Measurements from ENCODE around the gene SLC25A43.
"Not testable (repeated sequence)": the region's sequence is repeated elsewhere in the genome, so short reads cannot be mapped to it uniquely, and the experiment has no call there.

SLC25A43 gene

DNA sequence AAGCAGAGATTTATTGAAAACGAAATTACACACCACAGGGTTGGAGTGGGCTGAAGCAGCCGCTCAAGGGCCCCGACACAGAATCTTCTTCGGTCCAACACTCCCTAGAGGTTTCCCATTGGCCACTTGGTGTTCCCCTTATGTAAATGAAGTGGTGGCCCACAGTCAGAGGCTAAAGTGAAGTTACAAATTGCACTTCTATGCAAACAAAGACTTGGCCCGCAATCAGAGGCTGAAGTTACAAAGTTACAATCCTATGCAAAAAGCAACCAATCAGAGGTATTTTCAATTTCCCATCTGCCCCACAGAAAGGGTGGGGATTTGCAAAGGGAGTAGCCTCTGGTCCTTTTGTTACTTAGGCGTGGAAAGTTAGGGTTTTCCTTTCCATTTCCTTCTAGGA is 35.7 kb upstream of the SLC25A43 start:
- ChIA-PET POLR2A (no interaction called here), CTCF (no interaction called here)
- Histone ChIP-seq H3K9me3 (ENCODE audit: control insufficient read depth, insufficient read depth, low read depth, low read length) (no peaks in the 10 kb centered on the region), H3K27ac (ENCODE audit: extremely low read depth, low read depth, low read length) (no peak overlapping the region), H3K4me3 (ENCODE audit: low read depth, low read length) (no peak overlapping the region), H3K36me3 (ENCODE audit: control insufficient read depth in 2 of 2, insufficient read depth in 1 of 2, low read length in 2 of 2) (no peaks in the 10 kb centered on the region), H3K4me1 (ENCODE audit: control insufficient read depth, insufficient read depth, low read length) (no peaks in the 10 kb centered on the region)
- TF ChIP-seq ELK4 (IDR thresholded peaks at IDR 0.05; ENCODE audit: borderline replicate concordance, low read depth, low read length) (no peak), ZNF585B (tag by site-specific recombination; IDR thresholded peaks at IDR 0.05) (no peak)

GRCh38 chrX:119371861-119372260 is 27.3 kb upstream of the SLC25A43 start:
- H3K36me3 ChIP-seq (ENCODE audit: control insufficient read depth in 2 of 2, insufficient read depth in 1 of 2, low read length in 2 of 2); H3K4me1 ChIP-seq (ENCODE audit: control insufficient read depth, insufficient read depth, low read length); H3K4me3 ChIP-seq (ENCODE audit: low read depth, low read length); CTCF ChIA-PET; H3K9me3 ChIP-seq (ENCODE audit: control insufficient read depth, insufficient read depth, low read depth, low read length); H3K27ac ChIP-seq (ENCODE audit: extremely low read depth, low read depth, low read length); POLR2A ChIA-PET: not testable (repeated sequence)

- POLR2A ChIA-PET: no interaction called here
- Histone ChIP-seq H3K36me3 (ENCODE audit: control insufficient read depth in 2 of 2, insufficient read depth in 1 of 2, low read length in 2 of 2) (no peaks in the 10 kb centered on the region), H3K9me3 (ENCODE audit: control insufficient read depth, insufficient read depth, low read depth, low read length) (no peaks in the 10 kb centered on the region), H3K27ac (ENCODE audit: extremely low read depth, low read depth, low read length) (no peak overlapping the region), H3K4me3 (ENCODE audit: low read depth, low read length) (no peak overlapping the region), H3K4me1 (ENCODE audit: control insufficient read depth, insufficient read depth, low read length) (no peaks in the 10 kb centered on the region)
- CTCF ChIA-PET: interaction anchor here (0.6 kb wide), 1 partner anchor 114 kb away, joined by 3 read pairs; no protein-coding TSS in a partner anchor
- TF ChIP-seq MEIS1 (CRISPR knock-in tag; IDR thresholded peaks at IDR 0.05; ENCODE audit: borderline replicate concordance) (no peak), ZNF549 (tag by site-specific recombination; IDR thresholded peaks at IDR 0.05) (no peak), ZNF175 (tag by site-specific recombination; IDR thresholded peaks at IDR 0.05) (no peak), ZNF626 (tag by site-specific recombination; IDR thresholded peaks at IDR 0.05) (no peak), ZNF560 (tag by site-specific recombination; IDR thresholded peaks at IDR 0.05; ENCODE audit: borderline replicate concordance) (no peak)
Observed at GRCh38 chrX:119374736-119375135, 24.4 kb upstream of the SLC25A43 start.

- CTCF ChIA-PET: no interaction called here
Observed at GRCh38 chrX:119375561-119375960, 23.6 kb upstream of the SLC25A43 start.

More at GRCh38 chrX:119375561-119375960, 23.6 kb upstream of the SLC25A43 start:
- TF ChIP-seq ZNF146 (tag by site-specific recombination; IDR thresholded peaks at IDR 0.05) (no peak), ZNF658 (tag by site-specific recombination; IDR thresholded peaks at IDR 0.05) (no peak), ZNF24 (tag by site-specific recombination; IDR thresholded peaks at IDR 0.05) (no peak), ZNF433 (tag by site-specific recombination; IDR thresholded peaks at IDR 0.05; ENCODE audit: low read depth) (no peak), AEBP2 (tag by site-specific recombination; IDR thresholded peaks at IDR 0.05; ENCODE audit: borderline replicate concordance) (no peak), YY1 (tag by site-specific recombination; IDR thresholded peaks at IDR 0.05) (no peak), ZNF23 (tag by site-specific recombination; IDR thresholded peaks at IDR 0.05; ENCODE audit: borderline replicate concordance) (no peak), ZNF248 (tag by site-specific recombination; IDR thresholded peaks at IDR 0.05) (no peak), TSHZ1 (tag by site-specific recombination; IDR thresholded peaks at IDR 0.05; ENCODE audit: borderline replicate concordance) (no peak), ZNF48 (tag by site-specific recombination; IDR thresholded peaks at IDR 0.05) (no peak), ZNF391 (tag by site-specific recombination; IDR thresholded peaks at IDR 0.05; ENCODE audit: borderline replicate concordance, low read depth) (no peak), KLF8 (tag by site-specific recombination; IDR thresholded peaks at IDR 0.05) (no peak)
- Histone ChIP-seq H3K27ac (ENCODE audit: extremely low read depth, low read depth, low read length) (no peak overlapping the region), H3K4me3 (ENCODE audit: low read depth, low read length) (no peak overlapping the region), H3K36me3 (ENCODE audit: control insufficient read depth in 2 of 2, insufficient read depth in 1 of 2, low read length in 2 of 2) (no peaks in the 10 kb centered on the region), H3K4me1 (ENCODE audit: control insufficient read depth, insufficient read depth, low read length) (no peaks in the 10 kb centered on the region), H3K9me3 (ENCODE audit: control insufficient read depth, insufficient read depth, low read depth, low read length) (no peaks in the 10 kb centered on the region)
- POLR2A ChIA-PET: no interaction called here

Data from HEK293 (cell line).